Measurements from ENCODE around the gene ANO3. TPM values are rescaled to one million over a fixed set of nuclear protein-coding genes. Genes with fewer than 3 reads are reported as not detected.

The ANO3 gene
- total and polyA plus RNA-seq, 2 donors (not counting 1 experiment from before 2014, with no cell fraction given), result not detected

DNA sequence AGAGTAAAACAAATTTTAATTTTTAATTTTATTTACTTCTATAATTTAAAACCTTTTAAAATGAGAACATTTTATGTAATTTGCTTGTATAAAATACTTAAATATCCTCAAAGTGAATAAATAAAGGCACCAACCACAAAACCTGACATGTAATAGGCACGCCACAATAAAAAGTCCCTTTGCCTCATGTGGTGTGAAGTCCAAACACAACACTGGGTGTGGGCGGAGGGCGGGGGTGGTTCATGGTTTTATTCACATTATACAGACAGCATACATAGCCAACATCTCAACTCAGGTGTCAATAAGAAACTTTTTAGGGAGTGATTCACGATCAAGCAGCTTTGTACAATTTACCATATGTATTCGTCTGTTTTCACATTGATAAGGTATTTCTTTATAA, 107.9 kb downstream of the ANO3 start:
- DNase-seq (no peak), ATAC-seq (ENCODE audit: low read depth) (no peak)
- H3K79me2 ChIP-seq (ENCODE audit: control insufficient read depth, insufficient read depth, low read length), result no peaks in the 10 kb centered on the region
- H3K27ac Mint-ChIP-seq, result no peak overlapping the region
- no peaks in the 10 kb centered on the region for H3K4me1 ChIP-seq (ENCODE audit: control insufficient read depth in 2 of 2, insufficient read depth in 2 of 2, low read length in 2 of 2)
- H3K36me3 ChIP-seq (replicated peaks in 1 of 2; ENCODE audit: control extremely low read depth in 1 of 2, control insufficient read depth in 1 of 2, extremely low read depth in 1 of 2, insufficient read depth in 2 of 2, low read length in 1 of 2), result no peaks in the 10 kb centered on the region
- no peaks in the 10 kb centered on the region for H4K20me1 ChIP-seq (ENCODE audit: control insufficient read depth, insufficient read depth, low read length, poor library complexity, severe bottlenecking)
- no peak overlapping the region for H3K9ac ChIP-seq (ENCODE audit: low read length)
- H3K4me2 ChIP-seq (replicated peaks; ENCODE audit: low read depth, low read length, poor library complexity, severe bottlenecking), result no peak overlapping the region
- ChIA-PET CTCF (no interaction called here), POLR2A (no interaction called here)
- no peaks in the 10 kb centered on the region for H3K4me1 Mint-ChIP-seq
- no peaks in the 10 kb centered on the region for H3K27me3 ChIP-seq (replicated peaks in 1 of 4; ENCODE audit: control extremely low read depth in 1 of 4, control insufficient read depth in 3 of 4, insufficient read depth in 4 of 4, low read length in 3 of 4)
- no peak overlapping the region for H3K4me3 Mint-ChIP-seq
- H3K27me3 Mint-ChIP-seq, result no peaks in the 10 kb centered on the region
- no peak overlapping the region for H3K4me3 ChIP-seq (ENCODE audit: control extremely low read depth in 1 of 5, extremely low read depth in 1 of 5, insufficient read depth in 1 of 5, low read depth in 2 of 5, low read length in 4 of 5)
- TF ChIP-seq EZH2 (IDR thresholded peaks at IDR 0.05; ENCODE audit: borderline replicate concordance, insufficient read depth, low read depth, low read length, poor library complexity, severe bottlenecking), result no peak
- TF ChIP-seq, protein P1, sequence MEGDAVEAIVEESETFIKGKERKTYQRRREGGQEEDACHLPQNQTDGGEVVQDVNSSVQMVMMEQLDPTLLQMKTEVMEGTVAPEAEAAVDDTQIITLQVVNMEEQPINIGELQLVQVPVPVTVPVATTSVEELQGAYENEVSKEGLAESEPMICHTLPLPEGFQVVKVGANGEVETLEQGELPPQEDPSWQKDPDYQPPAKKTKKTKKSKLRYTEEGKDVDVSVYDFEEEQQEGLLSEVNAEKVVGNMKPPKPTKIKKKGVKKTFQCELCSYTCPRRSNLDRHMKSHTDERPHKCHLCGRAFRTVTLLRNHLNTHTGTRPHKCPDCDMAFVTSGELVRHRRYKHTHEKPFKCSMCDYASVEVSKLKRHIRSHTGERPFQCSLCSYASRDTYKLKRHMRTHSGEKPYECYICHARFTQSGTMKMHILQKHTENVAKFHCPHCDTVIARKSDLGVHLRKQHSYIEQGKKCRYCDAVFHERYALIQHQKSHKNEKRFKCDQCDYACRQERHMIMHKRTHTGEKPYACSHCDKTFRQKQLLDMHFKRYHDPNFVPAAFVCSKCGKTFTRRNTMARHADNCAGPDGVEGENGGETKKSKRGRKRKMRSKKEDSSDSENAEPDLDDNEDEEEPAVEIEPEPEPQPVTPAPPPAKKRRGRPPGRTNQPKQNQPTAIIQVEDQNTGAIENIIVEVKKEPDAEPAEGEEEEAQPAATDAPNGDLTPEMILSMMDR (IDR thresholded peaks at IDR 0.05), result no peak
- no CpG with 5 or more reads among the region's 5 CpGs for WGBS (ENCODE audit: insufficient coverage)
- H3K9me3 Mint-ChIP-seq (ENCODE audit: insufficient read depth), result no peaks in the 10 kb centered on the region
- H3K9me3 ChIP-seq (ENCODE audit: control extremely low read depth in 1 of 3, control insufficient read depth in 2 of 3, insufficient read depth in 1 of 3, low read length in 2 of 3), result peaks cover 0 to 7% (median 0%) of the 10 kb centered on the region in 3 donors
- intact Hi-C loops (cut with micrococcal nuclease), result no loop called here
- no peak overlapping the region for H2AFZ ChIP-seq (ENCODE audit: insufficient read depth, low read depth, low read length, poor library complexity, severe bottlenecking)
- no peak overlapping the region for H3K27ac ChIP-seq (ENCODE audit: low read length in 2 of 2)

DNA sequence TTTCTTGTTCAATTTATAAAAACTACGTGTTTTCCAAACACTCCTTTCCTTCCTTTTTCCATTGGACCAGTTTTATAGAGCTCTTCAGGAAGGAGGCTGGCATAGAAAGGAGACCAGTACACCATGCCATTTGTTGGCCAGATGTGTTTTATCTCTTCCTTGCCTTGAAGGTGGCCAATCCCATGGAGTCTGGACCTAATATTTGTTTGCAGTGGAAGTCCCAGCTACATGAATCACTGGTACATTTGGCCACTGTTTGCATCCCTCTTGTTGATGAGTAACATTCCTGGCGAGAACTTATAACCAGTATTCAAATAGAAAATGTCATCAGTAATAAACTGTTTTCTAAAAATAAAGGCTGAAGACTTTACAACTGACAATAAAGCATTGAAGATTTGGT, 110.2 kb downstream of the ANO3 start:
- Histone ChIP-seq H3K9ac (ENCODE audit: low read length) (no peak overlapping the region), H4K20me1 (ENCODE audit: control insufficient read depth, insufficient read depth, low read length, poor library complexity, severe bottlenecking) (no peaks in the 10 kb centered on the region), H3K36me3 (replicated peaks in 1 of 2; ENCODE audit: control extremely low read depth in 1 of 2, control insufficient read depth in 1 of 2, extremely low read depth in 1 of 2, insufficient read depth in 2 of 2, low read length in 1 of 2) (no peaks in the 10 kb centered on the region), H3K27ac (ENCODE audit: low read length in 2 of 2) (no peak overlapping the region), H3K4me1 (ENCODE audit: control insufficient read depth in 2 of 2, insufficient read depth in 2 of 2, low read length in 2 of 2) (no peaks in the 10 kb centered on the region), H3K4me3 (ENCODE audit: control extremely low read depth in 1 of 5, extremely low read depth in 1 of 5, insufficient read depth in 1 of 5, low read depth in 2 of 5, low read length in 4 of 5) (no peak overlapping the region), H2AFZ (ENCODE audit: insufficient read depth, low read depth, low read length, poor library complexity, severe bottlenecking) (no peak overlapping the region), H3K27me3 (replicated peaks in 1 of 4; ENCODE audit: control extremely low read depth in 1 of 4, control insufficient read depth in 3 of 4, insufficient read depth in 4 of 4, low read length in 3 of 4) (no peaks in the 10 kb centered on the region), H3K4me2 (replicated peaks; ENCODE audit: low read depth, low read length, poor library complexity, severe bottlenecking) (no peak overlapping the region), H3K9me3 (ENCODE audit: control extremely low read depth in 1 of 3, control insufficient read depth in 2 of 3, insufficient read depth in 1 of 3, low read length in 2 of 3) (no peaks in the 10 kb centered on the region), H3K79me2 (ENCODE audit: control insufficient read depth, insufficient read depth, low read length) (no peaks in the 10 kb centered on the region)
- no peaks in the 10 kb centered on the region for H3K9me3 Mint-ChIP-seq (ENCODE audit: insufficient read depth)
- TF ChIP-seq, protein P1 (IDR thresholded peaks at IDR 0.05), result no peak
- TF ChIP-seq EZH2 (IDR thresholded peaks at IDR 0.05; ENCODE audit: borderline replicate concordance, insufficient read depth, low read depth, low read length, poor library complexity, severe bottlenecking), result no peak
- no peak for DNase-seq
- H3K4me1 Mint-ChIP-seq, result no peaks in the 10 kb centered on the region
- H3K27ac Mint-ChIP-seq, result no peak overlapping the region
- intact Hi-C loops (cut with micrococcal nuclease), result no loop called here
- CTCF ChIA-PET, result no interaction called here
- H3K27me3 Mint-ChIP-seq, result no peaks in the 10 kb centered on the region
- ATAC-seq (ENCODE audit: low read depth), result no peak
- POLR2A ChIA-PET, result no interaction called here
- no CpG with 5 or more reads among the region's 2 CpGs for WGBS (ENCODE audit: insufficient coverage)
- H3K4me3 Mint-ChIP-seq, result no peak overlapping the region
